T-cell (primary cell): ENCODE results near the gene SHB. TPM values are rescaled to one million over a fixed set of nuclear protein-coding genes. Genes with fewer than 3 reads are reported as not detected.

Experiments used
- ATAC-seq, 4 experiments: fragments of 200-7000 bp in 3 of 4; fragments of 150-1000 bp in 1 of 4; cut with Tn5 transposase; replicated peaks in 1 of 4; 1 replicate in 3 of 4; 2 replicates in 1 of 4; pipeline ENCODE4 v1.10.0; 2021; ENCODE audit warnings: moderate library complexity in 3 of 4, mild to moderate bottlenecking in 2 of 4, moderate number of reproducible peaks in 1 of 4
- CTCF ChIA-PET, 2 donors: fragments of 300-600 bp; sonication (Branson Sonifier 250); formaldehyde crosslinking; loops; one replicate each; lab custom pipeline; 2022; ENCODE audit warnings: antibody characterized with exemption in 2 of 2; lab: Charles Lee
- POLR2A ChIA-PET, 2 donors: fragments of 300-600 bp; sonication (Branson Sonifier 250); formaldehyde crosslinking; loops; one replicate each; lab custom pipeline; 2022; ENCODE audit warnings: antibody characterized with exemption in 2 of 2; lab: Charles Lee
- DNase-seq, 35 experiments: peaks; one replicate each; pipeline versions ENCODE4 v3.0.0 to v3.0.0-alpha.2; 2013 to 2023
- H3K27ac ChIP-seq: one replicate; pipeline ENCODE4 v1.5.1; 2013; ENCODE audit warnings: low read length
- H3K27me3 ChIP-seq, 2 experiments: replicated peaks in 1 of 2; 1 replicate in 1 of 2; 2 replicates in 1 of 2; pipeline versions ENCODE4 v1.6.1 to v1.7.0; 2013; ENCODE audit warnings: low read length in 1 of 2, mixed read lengths in 1 of 2; ENCODE audit not compliant: control insufficient read depth in 2 of 2, insufficient read depth in 2 of 2; ENCODE audit errors: extremely low read depth in 1 of 2
- H3K36me3 ChIP-seq, 2 donors: 1 replicate in 1 of 2; 2 replicates in 1 of 2; pipeline versions ENCODE4 v1.6.1 to v1.7.0; 2013; ENCODE audit warnings: low read length in 1 of 2; ENCODE audit not compliant: control insufficient read depth in 2 of 2, insufficient read depth in 1 of 2; ENCODE audit errors: extremely low read depth in 1 of 2
- H3K4me1 ChIP-seq, 2 experiments: 1 replicate in 1 of 2; 2 replicates in 1 of 2; pipeline versions ENCODE4 v1.6.1 to v1.7.0; 2013; ENCODE audit warnings: low read length in 2 of 2, mixed read lengths in 1 of 2; ENCODE audit not compliant: insufficient read depth in 2 of 2, control insufficient read depth in 1 of 2; ENCODE audit errors: extremely low read depth in 1 of 2
- H3K4me3 ChIP-seq, 2 donors: 1 replicate in 1 of 2; 2 replicates in 1 of 2; pipeline versions ENCODE4 v1.5.1 to v1.7.0; 2013; ENCODE audit warnings: mild to moderate bottlenecking in 2 of 2, low read length in 1 of 2, moderate library complexity in 1 of 2; ENCODE audit not compliant: control insufficient read depth in 1 of 2; ENCODE audit errors: extremely low read depth in 1 of 2
- H3K9me3 ChIP-seq: 2 replicates; pipeline ENCODE4 v1.7.0; 2013
- H3K27ac Mint-ChIP-seq, 2 donors: one replicate each; pipeline ENCODE4 v1.8.0; 2020 to 2021; ENCODE audit warnings: mild to moderate bottlenecking in 2 of 2, mixed read lengths in 2 of 2
- H3K27me3 Mint-ChIP-seq, 2 donors: one replicate each; pipeline ENCODE4 v1.8.0; 2021 to 2022; ENCODE audit warnings: mixed read lengths in 2 of 2
- H3K36me3 Mint-ChIP-seq: one replicate; pipeline ENCODE4 v1.8.0; 2021; ENCODE audit warnings: mixed read lengths
- H3K4me1 Mint-ChIP-seq, 3 donors: one replicate each; pipeline ENCODE4 v1.8.0; 2020 to 2022; ENCODE audit warnings: mixed read lengths in 3 of 3, mild to moderate bottlenecking in 1 of 3
- H3K4me3 Mint-ChIP-seq, 3 donors: one replicate each; pipeline ENCODE4 v1.8.0; 2020 to 2022; ENCODE audit warnings: mild to moderate bottlenecking in 3 of 3, mixed read lengths in 3 of 3, moderate library complexity in 3 of 3
- H3K9me3 Mint-ChIP-seq, 3 donors: one replicate each; pipeline ENCODE4 v1.8.0; 2020 to 2022; ENCODE audit warnings: mixed read lengths in 3 of 3
- WGBS: methylation state at CpG from one replicate; pipeline ENCODE4 v1.1.5; 2013; ENCODE audit warnings: missing lambda C conversion rate; ENCODE audit not compliant: insufficient coverage; 5-methylcytosine and 5-hydroxymethylcytosine counted together
- total RNA-seq, 35 experiments: library from RNA in 6 of 35; stranded (reverse) in 6 of 35; fragments of 120-200 nt in 1 of 35; gene quantifications; one replicate each; pipeline versions ENCODE4 v1.2.1 to v1.2.4 and lab custom pipeline; 2013 to 2026

The SHB gene
- total RNA-seq, 5 donors from 2014 or later (not counting 1 experiment from before 2014, with no cell fraction given) = 1.2 to 1.5 (median 1.3) TPM

DNA sequence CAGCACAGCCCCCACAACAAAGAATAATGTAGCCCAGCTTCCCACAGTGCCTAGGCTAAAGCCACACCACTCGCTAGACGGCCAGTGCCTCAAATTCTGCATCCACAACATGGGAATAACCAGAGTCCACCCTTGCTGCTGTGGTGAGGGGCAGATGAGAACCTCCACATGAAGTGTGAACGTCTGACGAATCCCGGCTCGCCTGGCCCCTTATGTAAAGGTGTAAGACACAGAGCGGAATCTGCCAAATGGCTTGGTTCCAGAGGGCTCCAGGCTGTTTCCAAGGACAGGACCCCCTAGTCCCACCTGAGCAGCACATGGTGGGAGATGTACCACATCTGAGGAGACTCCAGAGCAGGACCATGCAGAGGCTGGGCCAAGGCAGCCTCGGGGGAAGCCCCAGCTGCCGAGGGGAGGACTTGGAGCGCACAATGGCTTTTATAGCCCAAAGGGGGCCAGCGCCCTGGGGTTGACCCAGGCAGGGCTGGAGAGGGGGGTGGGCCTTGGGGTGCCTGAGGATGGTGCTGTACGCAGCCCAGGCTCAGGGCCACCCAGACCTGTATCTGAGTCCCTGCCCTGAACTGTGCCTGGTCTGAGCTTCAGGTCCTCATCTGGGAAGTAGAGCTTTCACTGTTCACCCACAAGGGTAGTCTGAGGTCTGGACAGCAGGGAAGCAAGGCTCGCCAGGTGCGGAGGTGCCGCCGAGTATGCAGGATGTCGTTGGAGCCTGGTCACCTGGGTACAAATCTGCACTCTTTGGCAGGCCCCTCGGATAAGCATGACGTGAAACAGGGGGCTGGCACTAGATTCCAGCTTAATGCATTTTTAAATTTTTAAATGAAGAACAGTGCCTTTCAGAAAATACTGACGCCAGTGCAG lies 140.2 kb downstream of the SHB start:
- Histone ChIP-seq H3K27me3 (peaks cover 0 to 17% of the 10 kb centered on the region in 2 experiments), H3K4me3 (no peak overlapping the region), H3K9me3 (no peaks in the 10 kb centered on the region), H3K27ac (no peak overlapping the region), H3K4me1 (no peaks in the 10 kb centered on the region), H3K36me3 (no peaks in the 10 kb centered on the region)
- POLR2A ChIA-PET = no interaction called here
- peaks cover 0 to 2% of the 10 kb centered on the region in 2 donors for H3K27me3 Mint-ChIP-seq
- no peaks in the 10 kb centered on the region for H3K9me3 Mint-ChIP-seq
- H3K4me3 Mint-ChIP-seq = no peak overlapping the region
- no peak for ATAC-seq
- DNase-seq = no peak
- no peak overlapping the region for H3K27ac Mint-ChIP-seq
- CTCF ChIA-PET = no interaction called here
- H3K4me1 Mint-ChIP-seq = no peaks in the 10 kb centered on the region
- no peaks in the 10 kb centered on the region for H3K36me3 Mint-ChIP-seq
- 85% methylated on average over 20 of the region's 20 CpGs for WGBS

DNA sequence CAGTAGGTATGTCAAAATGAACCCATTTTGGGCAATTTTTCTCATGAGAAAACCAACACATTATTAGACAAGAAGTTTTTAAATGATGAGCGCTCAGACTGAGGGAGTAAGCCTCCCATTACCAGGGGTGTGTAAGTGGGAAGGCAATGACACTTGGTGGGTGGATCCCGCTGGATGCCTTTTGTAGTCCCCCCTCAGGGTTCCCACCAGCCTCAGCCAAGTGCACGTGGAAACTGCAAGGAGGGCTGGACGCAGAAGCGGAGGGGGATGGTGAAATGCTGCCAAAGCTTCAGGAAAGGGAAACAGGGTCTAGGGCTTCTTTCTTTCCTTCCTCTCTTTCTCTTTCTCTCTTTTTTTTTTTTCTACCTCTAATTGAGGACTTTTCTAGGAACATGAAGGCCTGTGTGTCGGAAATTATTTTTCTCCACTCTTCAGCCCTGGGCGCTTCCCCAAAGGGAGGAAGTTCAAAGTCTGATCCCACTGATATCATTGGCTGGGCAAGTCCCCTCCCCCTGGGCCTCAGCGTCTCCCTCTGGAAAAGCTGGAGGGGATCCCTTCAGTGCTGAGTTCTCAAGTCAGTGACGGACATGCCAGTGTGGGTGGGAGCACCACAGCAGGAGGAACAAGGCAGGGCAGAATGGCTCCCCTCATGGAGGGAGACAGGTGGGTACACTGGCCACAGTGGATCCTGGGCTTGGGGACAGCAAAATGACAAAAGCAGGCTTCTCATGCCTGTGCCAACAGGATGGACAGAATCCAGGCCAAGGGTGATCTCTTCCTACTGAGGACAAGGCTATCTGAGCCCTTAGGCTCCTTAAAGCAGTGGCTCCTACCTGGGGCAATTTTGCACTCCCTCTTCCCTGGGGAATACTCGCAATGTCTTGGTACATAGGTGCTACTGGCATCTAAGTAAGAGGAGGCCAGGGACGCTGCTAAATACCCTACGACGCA lies 141.2 kb downstream of the SHB start:
- H3K9me3 Mint-ChIP-seq = no peaks in the 10 kb centered on the region
- Histone ChIP-seq H3K27ac (no peak overlapping the region), H3K36me3 (no peaks in the 10 kb centered on the region), H3K9me3 (no peaks in the 10 kb centered on the region), H3K4me3 (no peak overlapping the region), H3K27me3 (peaks cover 0 to 17% of the 10 kb centered on the region in 2 experiments), H3K4me1 (no peaks in the 10 kb centered on the region)
- ATAC-seq (no peak), DNase-seq (no peak)
- H3K27ac Mint-ChIP-seq = no peak overlapping the region
- no peaks in the 10 kb centered on the region for H3K4me1 Mint-ChIP-seq
- H3K27me3 Mint-ChIP-seq = peaks cover 0 to 2% of the 10 kb centered on the region in 2 donors
- no peaks in the 10 kb centered on the region for H3K36me3 Mint-ChIP-seq
- POLR2A ChIA-PET = no interaction called here
- no peak overlapping the region for H3K4me3 Mint-ChIP-seq
- CTCF ChIA-PET = no interaction called here
- WGBS = 87% methylated on average over 6 of the region's 13 CpGs

DNA sequence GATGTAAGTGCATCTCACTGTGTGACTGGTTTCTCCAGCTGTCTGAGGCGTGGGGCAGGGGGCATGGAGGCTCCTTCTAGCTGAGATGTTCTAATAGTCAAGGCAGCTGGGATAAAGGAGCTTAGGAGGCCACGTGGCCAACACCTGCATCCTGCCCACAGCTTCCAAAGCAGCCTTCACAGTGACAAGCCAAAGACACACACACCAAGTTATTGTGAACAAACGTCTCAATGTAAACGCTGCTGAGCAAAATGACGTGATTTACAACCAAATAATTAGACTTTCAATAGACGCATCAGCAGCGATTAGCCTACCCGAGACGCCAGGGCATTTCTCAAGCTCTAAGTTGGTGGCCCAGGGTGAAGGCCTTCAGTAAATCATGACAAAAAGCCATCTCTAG lies 141.9 kb downstream of the SHB start:
- ChIA-PET CTCF (no interaction called here), POLR2A (no interaction called here)
- Mint-ChIP-seq H3K4me1 (no peaks in the 10 kb centered on the region), H3K27me3 (peaks cover 0 to 2% of the 10 kb centered on the region in 2 donors), H3K36me3 (no peaks in the 10 kb centered on the region), H3K9me3 (no peaks in the 10 kb centered on the region), H3K27ac (no peak overlapping the region), H3K4me3 (no peak overlapping the region)
- ATAC-seq = no peak
- no peaks in the 10 kb centered on the region for H3K4me1 ChIP-seq
- WGBS = 65% methylated on average over 8 of the region's 9 CpGs
- H3K27me3 ChIP-seq = peaks cover 0 to 22% of the 10 kb centered on the region in 2 experiments
- no peaks in the 10 kb centered on the region for H3K9me3 ChIP-seq
- H3K4me3 ChIP-seq = no peak overlapping the region
- H3K36me3 ChIP-seq = no peaks in the 10 kb centered on the region
- no peak overlapping the region for H3K27ac ChIP-seq
- no peak for DNase-seq

DNA sequence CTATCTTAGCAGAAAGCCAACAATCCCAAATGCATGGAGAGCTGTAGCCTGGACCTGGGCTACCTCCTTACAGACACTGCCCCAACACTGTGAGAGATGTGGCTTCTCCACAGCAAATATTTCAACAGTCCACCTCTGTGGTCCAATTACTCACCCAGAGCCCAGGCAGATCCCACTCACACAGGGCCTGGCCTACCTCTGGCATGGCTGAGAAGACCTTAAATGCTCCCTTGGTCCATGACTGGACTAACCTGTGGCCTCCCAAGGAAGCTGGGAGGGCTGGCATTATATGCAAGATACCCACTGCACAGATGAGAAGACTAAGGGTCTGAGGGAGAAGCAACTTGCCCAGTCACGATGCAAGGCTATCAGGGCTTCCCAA lies 142.3 kb downstream of the SHB start:
- H3K36me3 Mint-ChIP-seq = no peaks in the 10 kb centered on the region
- DNase-seq (no peak), ATAC-seq (no peak)
- H3K27me3 Mint-ChIP-seq = peaks cover 0 to 2% of the 10 kb centered on the region in 2 donors
- H3K4me3 Mint-ChIP-seq = no peak overlapping the region
- H3K27ac ChIP-seq = no peak overlapping the region
- no peak overlapping the region for H3K4me3 ChIP-seq
- no peaks in the 10 kb centered on the region for H3K4me1 ChIP-seq
- no peaks in the 10 kb centered on the region for H3K9me3 Mint-ChIP-seq
- H3K27me3 ChIP-seq = peaks cover 0 to 22% of the 10 kb centered on the region in 2 experiments
- POLR2A ChIA-PET = no interaction called here
- 41% methylated on average over 1 of the region's 1 CpG for WGBS
- no peak overlapping the region for H3K27ac Mint-ChIP-seq
- CTCF ChIA-PET = no interaction called here
- H3K36me3 ChIP-seq = no peaks in the 10 kb centered on the region
- no peaks in the 10 kb centered on the region for H3K4me1 Mint-ChIP-seq
- H3K9me3 ChIP-seq = no peaks in the 10 kb centered on the region

DNA sequence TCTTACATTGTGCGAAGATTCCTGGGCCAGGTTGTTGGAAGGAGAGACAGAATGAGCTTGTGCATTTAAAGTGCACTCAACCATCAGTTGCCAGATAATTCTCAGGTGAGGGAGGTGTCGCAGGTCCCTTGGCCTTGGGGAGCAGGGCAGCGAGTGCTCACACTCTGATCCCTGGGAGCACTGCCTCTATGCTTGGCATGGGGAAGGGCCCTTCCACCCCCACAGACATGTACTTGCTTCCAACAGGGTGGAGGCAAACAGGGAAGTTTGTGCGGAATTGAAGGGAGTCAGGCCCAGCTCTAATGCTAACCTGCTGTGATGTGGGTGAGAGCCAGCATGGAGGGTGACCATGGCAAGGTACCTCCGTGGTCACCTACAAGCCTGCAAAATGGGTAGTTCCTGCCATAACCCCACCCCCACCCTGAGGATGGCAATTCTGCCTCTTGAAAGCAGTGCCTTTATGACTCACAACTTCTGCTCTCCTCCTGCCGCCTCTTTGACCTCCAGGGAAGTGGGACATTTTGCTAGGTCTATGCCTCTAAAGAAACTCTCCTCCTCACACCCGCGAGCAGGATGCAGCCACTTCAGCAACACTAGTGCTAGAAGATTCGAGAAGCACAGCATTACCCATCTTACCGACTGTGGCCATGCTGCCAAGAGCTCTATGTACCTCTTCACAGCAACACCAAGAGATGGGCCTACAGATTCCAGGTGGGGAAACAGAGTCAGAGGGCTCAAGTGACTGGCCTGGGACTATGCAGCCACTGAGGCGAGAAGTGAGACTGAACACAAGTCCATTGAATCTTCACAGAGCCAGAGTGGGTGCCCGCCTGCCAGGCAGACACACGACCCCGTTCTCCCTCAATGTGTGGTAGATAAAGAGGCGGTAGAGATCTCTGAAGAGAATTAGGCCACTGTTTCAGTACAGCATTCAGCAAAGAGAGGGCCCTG lies 143.0 kb downstream of the SHB start:
- Mint-ChIP-seq H3K4me1 (no peaks in the 10 kb centered on the region), H3K4me3 (no peak overlapping the region), H3K27me3 (peaks cover 0 to 2% of the 10 kb centered on the region in 2 donors), H3K36me3 (no peaks in the 10 kb centered on the region), H3K9me3 (no peaks in the 10 kb centered on the region), H3K27ac (no peak overlapping the region)
- Histone ChIP-seq H3K36me3 (no peaks in the 10 kb centered on the region), H3K4me1 (no peaks in the 10 kb centered on the region), H3K4me3 (no peak overlapping the region), H3K9me3 (no peaks in the 10 kb centered on the region), H3K27ac (no peak overlapping the region), H3K27me3 (peaks cover 0 to 22% of the 10 kb centered on the region in 2 experiments)
- CTCF ChIA-PET = no interaction called here
- WGBS = 82% methylated on average over 9 of the region's 15 CpGs
- POLR2A ChIA-PET = no interaction called here
- ATAC-seq (no peak), DNase-seq (no peak)

DNA sequence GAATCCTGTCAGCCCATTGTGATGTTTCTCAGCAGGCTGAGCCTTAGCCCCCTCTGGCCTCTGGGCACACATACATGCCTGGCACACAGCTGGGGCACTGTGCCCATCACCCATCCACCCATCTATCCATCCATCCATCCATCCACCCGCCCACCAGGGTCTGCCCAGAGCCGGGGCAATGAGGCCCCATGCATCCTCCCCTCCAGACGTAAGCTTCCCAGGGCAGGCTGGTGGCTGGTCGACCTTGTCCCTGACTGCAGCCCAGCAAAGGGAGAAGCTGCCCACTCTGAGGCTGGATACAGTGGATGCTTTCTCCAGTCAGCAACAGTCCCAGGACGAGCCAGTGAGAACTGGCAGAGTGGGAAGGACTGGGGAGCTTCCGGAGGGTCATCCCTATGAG lies 144.0 kb downstream of the SHB start:
- Histone ChIP-seq H3K4me1 (no peaks in the 10 kb centered on the region), H3K9me3 (no peaks in the 10 kb centered on the region), H3K27ac (no peak overlapping the region), H3K36me3 (no peaks in the 10 kb centered on the region), H3K4me3 (no peak overlapping the region), H3K27me3 (peaks cover 0 to 22% of the 10 kb centered on the region in 2 experiments)
- Mint-ChIP-seq H3K36me3 (no peaks in the 10 kb centered on the region), H3K27ac (no peak overlapping the region), H3K27me3 (peaks cover 0 to 2% of the 10 kb centered on the region in 2 donors), H3K4me3 (no peak overlapping the region), H3K9me3 (no peaks in the 10 kb centered on the region), H3K4me1 (no peaks in the 10 kb centered on the region)
- DNase-seq (no peak), ATAC-seq (no peak)
- 67% methylated on average over 5 of the region's 6 CpGs for WGBS
- POLR2A ChIA-PET = no interaction called here
- CTCF ChIA-PET = no interaction called here
